Left lung (tissue), 10 donors: Measurements from ENCODE around the gene FRMD4A. TPM values are rescaled to one million over a fixed set of nuclear protein-coding genes. Genes with fewer than 3 reads are reported as not detected.

Experiments used
- ATAC-seq: fragments of 200-7000 bp; cut with Tn5 transposase; one replicate; pipeline ENCODE4 v1.9.1; 2020; ENCODE audit warnings: moderate library complexity
- DNase-seq, 4 donors: peaks; one replicate each; pipeline ENCODE4 v3.0.0-alpha.2; 2013 to 2020
- H3K27ac ChIP-seq, 2 donors: fragments of 200-600 bp; sonication (generic) in 1 of 2; one replicate each; pipeline versions ENCODE4 v1.5.0 to v1.8.0; 2020 to 2021
- H3K27me3 ChIP-seq, 2 donors: fragments of 200-600 bp; sonication (generic) in 1 of 2; one replicate each; pipeline versions ENCODE4 v1.5.0 to v1.8.0; 2020 to 2021
- H3K36me3 ChIP-seq, 2 donors: fragments of 200-600 bp; sonication (generic) in 1 of 2; one replicate each; pipeline versions ENCODE4 v1.5.0 to v1.8.0; 2020 to 2021
- H3K4me1 ChIP-seq, 2 donors: fragments of 200-600 bp; one replicate each; pipeline ENCODE4 v1.8.0; 2021
- H3K4me3 ChIP-seq, 2 donors: fragments of 200-600 bp; sonication (generic) in 1 of 2; one replicate each; pipeline versions ENCODE4 v1.5.0 to v1.8.0; 2020 to 2021; ENCODE audit warnings: mild to moderate bottlenecking in 1 of 2
- H3K9me3 ChIP-seq, 2 donors: fragments of 200-600 bp; sonication (generic) in 1 of 2; one replicate each; pipeline versions ENCODE4 v1.5.0 to v1.8.0; 2020 to 2021
- intact Hi-C, 2 donors: fragments of 100-400 bp; cut with DNase I; formaldehyde crosslinking; loops; one replicate each; pipeline versions ENCODE4 v1.11.2 to v1.14.2; 2022
- polyA plus RNA-seq, 6 donors: library from polyadenylated mRNA; unstranded; fragments of 120-200 nt; gene quantifications; one replicate each; pipeline ENCODE4 v1.2.1, GENCODE V29; 2013; ENCODE audit not compliant: insufficient read length in 6 of 6
- total RNA-seq, 2 donors: library from RNA; stranded (reverse); fragmentation: NEBNext Ultra II Directional; extraction: Animal tissue kit (Norgen Biotek cat#: 25700); gene quantifications; one replicate each; pipeline ENCODE4 v1.2.1, GENCODE V29; 2021
- TF ChIP-seq, protein P1 (sequence below), 2 donors: fragments of 200-600 bp; sonication (generic) in 1 of 2; IDR thresholded peaks; one replicate each; pipeline versions ENCODE4 v1.5.0 to v1.8.0; 2021; ENCODE audit warnings: antibody characterized with exemption in 2 of 2
- donor health status: DM: no; HTN: yes; CAD: no.
- donor health status: DM: no; HTN: no; CAD: no.

Gene FRMD4A
- total and polyA plus RNA-seq, 8 donors: 33.9 to 62.8 (median 57.0) TPM

DNA sequence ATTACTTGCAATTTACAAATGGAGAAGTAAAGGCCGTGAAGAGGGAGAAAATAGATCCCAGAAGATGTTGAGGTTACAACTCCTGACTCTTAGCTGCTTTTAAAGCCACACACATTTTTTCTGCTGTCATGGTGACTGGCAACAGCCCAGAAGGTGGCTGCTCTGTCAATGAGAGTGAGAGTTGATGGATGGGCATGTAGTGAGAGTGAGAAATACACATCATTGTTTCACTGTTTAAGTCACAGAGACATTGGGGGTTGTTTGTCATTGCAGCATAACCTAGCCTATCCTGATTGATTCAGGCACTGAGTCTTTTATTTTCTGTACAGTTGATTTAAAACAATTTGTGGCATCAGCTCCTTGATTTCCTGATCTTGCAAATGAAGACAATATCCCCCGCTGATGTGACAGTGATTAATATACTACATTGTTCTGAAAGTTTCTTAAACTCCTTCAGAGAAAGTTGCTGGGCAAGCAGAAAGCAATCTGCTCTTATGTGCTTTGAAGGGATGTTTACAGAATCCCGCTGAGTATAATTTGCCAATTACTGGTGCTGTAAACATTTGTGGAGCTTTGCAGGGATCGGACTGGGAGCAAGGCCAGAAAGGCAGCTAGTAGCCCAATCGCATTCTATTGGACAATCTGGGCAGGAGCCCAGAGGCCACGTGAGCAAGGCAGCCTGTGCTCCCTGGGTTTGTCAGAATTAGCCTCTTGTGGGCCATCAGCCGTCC lies 514.4 kb downstream of the FRMD4A start:
- Histone ChIP-seq H3K36me3 (no peaks in the 10 kb centered on the region), H3K4me1 (peaks cover 0 to 8% of the 10 kb centered on the region in 2 donors), H3K9me3 (no peaks in the 10 kb centered on the region), H3K27me3 (peaks cover 0 to 12% of the 10 kb centered on the region in 2 donors), H3K27ac (peak overlapping the region; percentile 17 to 55), H3K4me3 (no peak overlapping the region)
- peak in 3 of 4 donors; percentile 72 to 97 (median 92) for DNase-seq
- ATAC-seq: peak; percentile 67
- intact Hi-C loops: no loop called here
- TF ChIP-seq, protein P1, sequence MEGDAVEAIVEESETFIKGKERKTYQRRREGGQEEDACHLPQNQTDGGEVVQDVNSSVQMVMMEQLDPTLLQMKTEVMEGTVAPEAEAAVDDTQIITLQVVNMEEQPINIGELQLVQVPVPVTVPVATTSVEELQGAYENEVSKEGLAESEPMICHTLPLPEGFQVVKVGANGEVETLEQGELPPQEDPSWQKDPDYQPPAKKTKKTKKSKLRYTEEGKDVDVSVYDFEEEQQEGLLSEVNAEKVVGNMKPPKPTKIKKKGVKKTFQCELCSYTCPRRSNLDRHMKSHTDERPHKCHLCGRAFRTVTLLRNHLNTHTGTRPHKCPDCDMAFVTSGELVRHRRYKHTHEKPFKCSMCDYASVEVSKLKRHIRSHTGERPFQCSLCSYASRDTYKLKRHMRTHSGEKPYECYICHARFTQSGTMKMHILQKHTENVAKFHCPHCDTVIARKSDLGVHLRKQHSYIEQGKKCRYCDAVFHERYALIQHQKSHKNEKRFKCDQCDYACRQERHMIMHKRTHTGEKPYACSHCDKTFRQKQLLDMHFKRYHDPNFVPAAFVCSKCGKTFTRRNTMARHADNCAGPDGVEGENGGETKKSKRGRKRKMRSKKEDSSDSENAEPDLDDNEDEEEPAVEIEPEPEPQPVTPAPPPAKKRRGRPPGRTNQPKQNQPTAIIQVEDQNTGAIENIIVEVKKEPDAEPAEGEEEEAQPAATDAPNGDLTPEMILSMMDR (IDR thresholded peaks at IDR 0.05): no peak

- no peaks in the 10 kb centered on the region for H3K36me3 ChIP-seq
- H3K27ac ChIP-seq: peak overlapping the region in 1 of 2 donors; percentile 55
- TF ChIP-seq, protein P1 (IDR thresholded peaks at IDR 0.05): no peak
- DNase-seq: no peak
- H3K9me3 ChIP-seq: no peaks in the 10 kb centered on the region
- intact Hi-C loops: no loop called here
- H3K27me3 ChIP-seq: peaks cover 0 to 6% of the 10 kb centered on the region in 2 donors
- no peak for ATAC-seq
- no peak overlapping the region for H3K4me3 ChIP-seq
- peaks cover 0 to 2% of the 10 kb centered on the region in 2 donors for H3K4me1 ChIP-seq
Measured at GRCh38 chr10:13815756-13816155, 515.0 kb downstream of the FRMD4A start.

GRCh38 chr10:13813550-13813949 lies 517.2 kb downstream of the FRMD4A start:
- H3K27me3 ChIP-seq: no peaks in the 10 kb centered on the region
- TF ChIP-seq, protein P1 (IDR thresholded peaks at IDR 0.05): no peak
- H3K27ac ChIP-seq: no peak overlapping the region
- no peak for ATAC-seq
- no peak for DNase-seq
- H3K4me1 ChIP-seq: no peaks in the 10 kb centered on the region
- intact Hi-C loops: no loop called here
- H3K4me3 ChIP-seq: no peak overlapping the region
- no peaks in the 10 kb centered on the region for H3K36me3 ChIP-seq
- no peaks in the 10 kb centered on the region for H3K9me3 ChIP-seq

DNA sequence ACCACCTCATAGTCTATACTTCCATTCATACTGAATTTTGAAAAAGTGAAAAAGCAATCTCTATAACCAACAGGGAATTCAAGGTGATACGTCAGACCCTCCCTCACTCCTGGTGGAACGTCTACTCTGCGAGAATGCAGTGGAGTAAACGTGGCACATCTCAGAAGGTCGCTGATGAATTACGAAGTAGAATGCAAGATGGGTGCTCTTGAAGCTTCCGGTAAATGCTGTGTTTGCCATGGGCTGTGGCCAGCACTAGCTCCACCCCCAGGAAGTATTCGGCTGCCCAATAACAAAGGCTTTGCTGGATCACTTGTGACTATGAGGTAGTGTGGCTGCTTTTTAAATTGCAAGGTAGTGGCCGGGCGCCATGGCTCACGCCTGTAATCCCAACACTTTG lies 517.9 kb downstream of the FRMD4A start:
- H3K36me3 ChIP-seq: no peaks in the 10 kb centered on the region
- H3K27ac ChIP-seq: no peak overlapping the region
- DNase-seq (no peak), ATAC-seq (no peak)
- H3K4me1 ChIP-seq: no peaks in the 10 kb centered on the region
- TF ChIP-seq, protein P1 (IDR thresholded peaks at IDR 0.05): no peak
- no peak overlapping the region for H3K4me3 ChIP-seq
- intact Hi-C loops: no loop called here
- no peaks in the 10 kb centered on the region for H3K9me3 ChIP-seq
- H3K27me3 ChIP-seq: no peaks in the 10 kb centered on the region

- Histone ChIP-seq H3K27ac (no peak overlapping the region), H3K27me3 (no peaks in the 10 kb centered on the region), H3K9me3 (no peaks in the 10 kb centered on the region), H3K4me1 (no peaks in the 10 kb centered on the region), H3K36me3 (no peaks in the 10 kb centered on the region), H3K4me3 (no peak overlapping the region)
- no peak for ATAC-seq
- intact Hi-C loops: no loop called here
- no peak for DNase-seq
- TF ChIP-seq, protein P1 (IDR thresholded peaks at IDR 0.05): no peak
Measured at GRCh38 chr10:13810568-13810967, 520.2 kb downstream of the FRMD4A start.
